ENCODE results near the gene TIMELESS.

Gene TIMELESS

DNA sequence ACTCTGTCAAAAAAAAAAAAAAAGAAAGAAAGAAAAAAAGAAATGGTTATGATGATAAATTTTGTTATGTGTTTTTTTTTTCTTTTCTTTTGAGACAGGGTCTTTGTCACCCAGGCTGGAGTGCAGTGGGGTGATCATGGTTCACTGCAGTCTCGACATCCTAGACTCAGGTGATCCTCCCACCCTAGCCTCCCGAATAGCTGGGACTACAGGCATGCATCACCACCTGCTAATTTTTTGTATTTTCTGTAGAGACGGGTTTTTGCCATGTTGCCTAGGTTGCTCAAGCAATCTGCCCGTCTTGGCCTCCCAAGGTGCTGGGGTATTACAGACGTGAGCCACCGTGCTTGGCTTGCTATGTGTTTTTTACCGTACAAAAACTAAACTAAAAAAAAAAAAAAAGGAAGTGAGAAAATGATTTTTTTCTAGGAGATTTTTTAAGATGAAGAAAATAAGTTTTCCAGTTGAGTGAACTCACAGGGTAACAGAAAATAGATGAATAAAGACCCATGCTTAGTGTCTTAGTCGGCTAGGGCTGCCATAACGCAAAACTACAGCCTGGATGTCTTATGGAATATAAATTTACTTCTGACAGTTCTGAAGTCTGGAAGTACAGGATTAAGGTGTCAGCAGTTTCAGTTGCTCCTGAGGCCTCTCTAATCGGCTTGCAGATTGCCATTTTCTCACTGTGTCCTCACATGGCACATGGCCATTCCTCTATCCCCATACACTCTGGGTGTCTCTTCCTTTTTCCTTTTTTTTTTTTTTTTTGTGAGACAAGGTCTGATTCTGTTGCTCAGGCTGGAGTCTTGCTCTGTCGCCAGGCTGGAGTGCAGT, 73.4 kb downstream of the TIMELESS start:
- peak overlapping the region; percentile 74 for H3K27ac Mint-ChIP-seq
- no peaks in the 10 kb centered on the region for H3K27me3 Mint-ChIP-seq
- H3K4me3 Mint-ChIP-seq = no peak overlapping the region
- H3K4me1 Mint-ChIP-seq (ENCODE audit: low read depth) = peaks cover 33% of the 10 kb centered on the region
- peaks cover 6% of the 10 kb centered on the region for H3K36me3 Mint-ChIP-seq (ENCODE audit: low read depth)
- peaks cover 10% of the 10 kb centered on the region for H3K9me3 Mint-ChIP-seq
- intact Hi-C loops (cut with micrococcal nuclease) = no loop called here

DNA sequence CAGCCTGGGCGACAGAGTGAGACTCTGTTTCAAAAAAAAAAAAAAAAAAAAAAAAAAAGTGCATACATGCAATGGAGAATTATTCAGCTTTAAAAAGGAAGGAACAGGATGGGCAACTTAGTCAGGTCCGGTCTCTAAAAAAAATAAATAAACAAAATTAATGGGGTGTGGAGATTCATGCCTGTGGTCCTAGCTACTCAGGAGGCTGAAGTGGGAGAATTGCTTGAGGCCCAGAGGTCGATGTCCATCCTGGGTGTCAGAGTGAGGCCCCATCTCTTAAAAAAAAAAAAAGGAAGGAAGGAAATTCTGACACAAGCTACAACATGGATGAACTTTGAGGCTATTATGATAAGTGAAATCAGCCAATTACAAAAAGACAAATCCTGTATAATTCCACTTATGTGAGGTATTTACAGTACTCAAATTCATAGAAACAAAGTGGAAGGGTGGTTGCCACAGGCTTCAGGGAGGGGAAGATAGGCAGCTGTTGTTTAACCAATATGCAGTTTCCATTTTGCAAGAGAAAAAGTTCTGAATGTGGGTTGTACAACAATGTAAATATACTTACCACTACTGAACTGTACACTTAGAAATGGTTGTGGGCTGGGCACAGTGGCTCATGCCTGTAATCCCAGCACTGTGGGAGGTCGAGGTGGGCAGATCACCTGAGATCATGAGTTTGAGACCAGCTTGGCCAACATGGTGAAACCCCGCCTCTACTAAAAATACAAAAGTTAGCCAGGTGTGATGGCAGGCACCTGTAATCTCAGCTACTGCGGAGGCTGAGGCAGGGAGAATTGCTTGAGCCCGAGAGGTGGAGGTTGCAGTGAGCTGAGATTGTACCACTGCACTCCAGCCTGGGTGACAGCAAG, 74.3 kb downstream of the TIMELESS start:
- H3K27me3 Mint-ChIP-seq = no peaks in the 10 kb centered on the region
- peaks cover 6% of the 10 kb centered on the region for H3K36me3 Mint-ChIP-seq (ENCODE audit: low read depth)
- peaks cover 33% of the 10 kb centered on the region for H3K4me1 Mint-ChIP-seq (ENCODE audit: low read depth)
- H3K4me3 Mint-ChIP-seq = no peak overlapping the region
- H3K9me3 Mint-ChIP-seq = peaks cover 10% of the 10 kb centered on the region
- peak overlapping the region; percentile 74 for H3K27ac Mint-ChIP-seq
- intact Hi-C loops (cut with micrococcal nuclease) = no loop called here

DNA sequence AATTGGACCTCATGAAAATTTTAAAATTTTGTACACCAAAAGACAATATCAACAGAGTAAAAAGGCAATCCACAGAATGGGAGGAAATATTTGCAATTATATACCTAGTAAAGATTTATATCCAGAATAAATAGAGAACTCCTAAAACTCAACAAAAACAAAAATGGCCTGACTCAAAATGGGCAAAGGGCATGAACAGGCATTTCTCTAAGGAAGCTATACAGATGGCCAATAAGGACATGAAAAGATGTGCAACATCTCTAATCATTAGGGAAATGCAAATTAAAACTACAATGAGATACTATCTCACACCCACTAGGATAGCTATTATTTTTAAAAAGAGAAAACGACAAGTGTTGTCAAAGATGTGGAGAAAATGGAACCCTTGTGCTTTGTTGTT, 75.7 kb downstream of the TIMELESS start:
- H3K4me3 Mint-ChIP-seq = no peak overlapping the region
- H3K4me1 Mint-ChIP-seq (ENCODE audit: low read depth) = peaks cover 33% of the 10 kb centered on the region
- peaks cover 6% of the 10 kb centered on the region for H3K36me3 Mint-ChIP-seq (ENCODE audit: low read depth)
- intact Hi-C loops (cut with micrococcal nuclease) = no loop called here
- no peaks in the 10 kb centered on the region for H3K27me3 Mint-ChIP-seq
- H3K27ac Mint-ChIP-seq = no peak overlapping the region
- peaks cover 10% of the 10 kb centered on the region for H3K9me3 Mint-ChIP-seq

DNA sequence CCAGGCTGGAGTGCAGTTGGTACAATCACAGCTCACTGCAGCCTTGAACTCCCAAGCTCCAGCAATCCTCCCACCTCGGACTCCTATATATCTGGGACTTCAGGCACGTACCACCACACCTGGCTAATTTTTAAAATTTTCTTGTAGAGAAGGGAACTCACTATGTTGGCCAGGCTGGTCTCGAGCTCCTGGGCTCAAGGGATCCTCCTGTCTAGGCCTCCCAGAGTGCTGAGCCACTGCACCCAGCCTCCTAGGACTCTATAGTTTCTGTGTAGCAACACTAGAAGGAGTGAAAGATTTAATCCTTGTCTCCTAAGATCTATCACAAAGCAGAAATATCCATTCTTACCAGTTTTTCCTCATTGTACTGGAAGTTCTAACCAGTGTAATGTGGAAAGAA, 82.3 kb downstream of the TIMELESS start:
- intact Hi-C loops (cut with micrococcal nuclease) = no loop called here
- Mint-ChIP-seq H3K9me3 (no peaks in the 10 kb centered on the region), H3K27ac (no peak overlapping the region), H3K4me1 (ENCODE audit: low read depth) (no peaks in the 10 kb centered on the region), H3K4me3 (no peak overlapping the region), H3K27me3 (no peaks in the 10 kb centered on the region), H3K36me3 (ENCODE audit: low read depth) (no peaks in the 10 kb centered on the region)

All from dendritic cell treated with granulocyte-macrophage colony-stimulating factor and Interleukin-4, amounts not matched to agents 40 ng/mL and 50 ng/mL, for 4 days (primary cell).